DOHH2 (cell line): Measurements from ENCODE around the gene FHOD1.

Experiments used
- EZH2phosphoT487 ChIP-seq: fragments of 200-600 bp; sonication (generic); IDR thresholded peaks from 2 replicates; pipeline ENCODE4 v1.6.1; 2017; ENCODE audit warnings: borderline replicate concordance, mild to moderate bottlenecking, antibody characterized with exemption, low read length, moderate library complexity, mixed read lengths
- TF ChIP-seq, protein P1 (sequence below): fragments of 200-600 bp; sonication (generic); IDR thresholded peaks from one replicate; pipeline ENCODE4 v1.5.1; 2014; ENCODE audit warnings: antibody characterized with exemption, mild to moderate bottlenecking, low read depth, low read length; ENCODE audit not compliant: poor library complexity, severe bottlenecking

- TF ChIP-seq, protein P1, sequence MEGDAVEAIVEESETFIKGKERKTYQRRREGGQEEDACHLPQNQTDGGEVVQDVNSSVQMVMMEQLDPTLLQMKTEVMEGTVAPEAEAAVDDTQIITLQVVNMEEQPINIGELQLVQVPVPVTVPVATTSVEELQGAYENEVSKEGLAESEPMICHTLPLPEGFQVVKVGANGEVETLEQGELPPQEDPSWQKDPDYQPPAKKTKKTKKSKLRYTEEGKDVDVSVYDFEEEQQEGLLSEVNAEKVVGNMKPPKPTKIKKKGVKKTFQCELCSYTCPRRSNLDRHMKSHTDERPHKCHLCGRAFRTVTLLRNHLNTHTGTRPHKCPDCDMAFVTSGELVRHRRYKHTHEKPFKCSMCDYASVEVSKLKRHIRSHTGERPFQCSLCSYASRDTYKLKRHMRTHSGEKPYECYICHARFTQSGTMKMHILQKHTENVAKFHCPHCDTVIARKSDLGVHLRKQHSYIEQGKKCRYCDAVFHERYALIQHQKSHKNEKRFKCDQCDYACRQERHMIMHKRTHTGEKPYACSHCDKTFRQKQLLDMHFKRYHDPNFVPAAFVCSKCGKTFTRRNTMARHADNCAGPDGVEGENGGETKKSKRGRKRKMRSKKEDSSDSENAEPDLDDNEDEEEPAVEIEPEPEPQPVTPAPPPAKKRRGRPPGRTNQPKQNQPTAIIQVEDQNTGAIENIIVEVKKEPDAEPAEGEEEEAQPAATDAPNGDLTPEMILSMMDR, result no peak
- TF ChIP-seq EZH2phosphoT487, result no peak
Measured at GRCh38 chr16:67284699-67285646, 37.7 kb upstream of the FHOD1 start.
